Aorta (tissue), 5 donors: ENCODE measurements around the gene GAS2L2. TPM values are rescaled to one million over a fixed set of nuclear protein-coding genes. Genes with fewer than 3 reads are reported as not detected.
"Not testable (repeated sequence)": the region's sequence is repeated elsewhere in the genome, so short reads cannot be mapped to it uniquely, and the experiment has no call there.

Source experiments
- ATAC-seq: fragments of 200-7000 bp; cut with Tn5 transposase; one replicate; pipeline ENCODE4 v1.9.1; 2022; ENCODE audit warnings: moderate library complexity; ENCODE audit not compliant: low FRiP score
- DNase-seq, 2 donors: peaks; one replicate each; pipeline ENCODE4 v3.0.0-alpha.2; 2020
- H3K27ac ChIP-seq, 2 donors: one replicate each; pipeline ENCODE4 v1.5.1; 2013; ENCODE audit warnings: low read length in 2 of 2, mild to moderate bottlenecking in 2 of 2, moderate library complexity in 2 of 2, control low read depth in 1 of 2, inconsistent platforms in 1 of 2, low read depth in 1 of 2
- H3K27me3 ChIP-seq, 2 donors: one replicate each; pipeline ENCODE4 v1.6.1; 2013; ENCODE audit warnings: control low read depth in 1 of 2, low read length in 1 of 2, mild to moderate bottlenecking in 1 of 2, moderate library complexity in 1 of 2; ENCODE audit not compliant: insufficient read depth in 2 of 2, control insufficient read depth in 1 of 2
- H3K36me3 ChIP-seq, 2 donors: one replicate each; pipeline ENCODE4 v1.6.1; 2013; ENCODE audit warnings: control low read depth in 1 of 2, low read length in 1 of 2, mild to moderate bottlenecking in 1 of 2; ENCODE audit not compliant: insufficient read depth in 2 of 2, control insufficient read depth in 1 of 2
- H3K4me1 ChIP-seq, 2 donors: one replicate each; pipeline ENCODE4 v1.6.1; 2013; ENCODE audit warnings: low read length in 2 of 2, control low read depth in 1 of 2, mild to moderate bottlenecking in 1 of 2, moderate library complexity in 1 of 2; ENCODE audit not compliant: insufficient read depth in 2 of 2, control insufficient read depth in 1 of 2
- H3K4me3 ChIP-seq, 2 donors: one replicate each; pipeline ENCODE4 v1.5.1; 2013; ENCODE audit warnings: low read length in 2 of 2, control low read depth in 1 of 2, mild to moderate bottlenecking in 1 of 2
- H3K9me3 ChIP-seq: one replicate; pipeline ENCODE4 v1.6.1; 2013; ENCODE audit warnings: mild to moderate bottlenecking, low read length; ENCODE audit not compliant: control insufficient read depth
- WGBS, 2 donors: extraction: QIAGEN DNeasy Blood & Tissue Kit; methylation state at CpG; one replicate each; pipeline ENCODE4 v1.1.7; 2013; 5-methylcytosine and 5-hydroxymethylcytosine counted together
- intact Hi-C, 2 donors: fragments of 100-400 bp; cut with DNase I; formaldehyde crosslinking; loops; one replicate each; pipeline versions ENCODE4 v1.14.2 to v1.15.0; 2022
- polyA plus RNA-seq, 2 donors: library from polyadenylated mRNA; stranded (reverse); fragments of 200-250 nt; gene quantifications; one replicate each; pipeline ENCODE4 v1.2.3, GENCODE V29; 2013
- total RNA-seq, 2 donors: library from RNA; stranded (reverse); fragmentation: NEBNext Ultra II Directional; extraction: Animal tissue kit (Norgen Biotek cat#: 25700); gene quantifications; one replicate each; pipeline ENCODE4 v1.2.1, GENCODE V29; 2021
- donor health status: healthy with polysubstance abuse.
- donor health status: Bipolar disorder and iron deficiency.
- donor health status: DM: no; HTN: no; CAD: no.
- donor health status: DM: no; HTN: no; CAD: no.
- donor health status: DM: yes; HTN: yes; CAD: no.

GAS2L2 gene
- total and polyA plus RNA-seq, 4 donors: 0.05 TPM; not detected in 3

DNA sequence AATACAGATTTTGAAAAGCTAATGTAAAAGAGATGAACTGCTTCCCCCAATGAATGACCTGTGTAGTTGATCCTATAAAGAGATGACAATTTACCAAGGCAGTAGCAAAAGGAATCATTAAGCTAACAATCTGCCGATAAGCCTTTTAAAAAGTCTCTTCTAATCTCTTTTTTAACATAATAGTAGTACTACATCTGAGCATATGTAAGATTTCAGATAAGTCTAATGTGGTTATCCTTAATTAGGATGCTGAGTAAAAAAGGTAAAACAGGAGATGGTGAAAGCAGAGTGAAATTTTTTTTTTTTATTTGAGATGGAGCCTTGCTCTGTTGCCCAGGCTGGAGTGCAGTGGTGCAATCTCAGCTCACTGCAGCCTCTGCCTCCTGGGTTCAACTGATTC is 47.8 kb downstream of the GAS2L2 start:
- H3K4me3 ChIP-seq: no peak overlapping the region
- 97 to 98% methylated on average over 1 of the region's 1 CpG for WGBS, 2 donors
- intact Hi-C loops: no loop called here
- DNase-seq (no peak), ATAC-seq (no peak)
- H3K4me1 ChIP-seq: no peaks in the 10 kb centered on the region
- no peak overlapping the region for H3K27ac ChIP-seq
- no peaks in the 10 kb centered on the region for H3K27me3 ChIP-seq
- no peaks in the 10 kb centered on the region for H3K36me3 ChIP-seq
- no peaks in the 10 kb centered on the region for H3K9me3 ChIP-seq

DNA sequence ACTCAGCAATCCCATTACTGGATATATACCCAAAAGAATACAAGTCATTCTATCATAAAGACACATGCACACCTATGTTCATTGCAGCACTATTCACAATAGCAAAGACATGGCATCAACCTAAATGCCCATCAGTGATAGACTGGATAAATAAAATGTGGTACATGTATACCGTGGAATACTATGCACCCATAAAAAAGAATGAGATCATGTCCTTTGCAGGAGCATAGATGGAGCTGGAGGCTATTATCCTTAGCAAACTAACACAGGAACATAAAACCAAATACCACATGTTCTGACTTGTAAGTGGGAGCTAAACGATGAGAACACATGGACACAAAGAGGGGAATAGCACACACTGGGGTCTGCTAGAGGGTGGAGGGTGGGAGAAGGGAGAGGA is 49.7 kb downstream of the GAS2L2 start:
- intact Hi-C loops, H3K9me3 ChIP-seq, H3K27me3 ChIP-seq, H3K36me3 ChIP-seq, H3K27ac ChIP-seq, ATAC-seq, DNase-seq, H3K4me3 ChIP-seq, H3K4me1 ChIP-seq: not testable (repeated sequence)
- WGBS, 2 donors: 97 to 98% methylated on average over 2 of the region's 2 CpGs

DNA sequence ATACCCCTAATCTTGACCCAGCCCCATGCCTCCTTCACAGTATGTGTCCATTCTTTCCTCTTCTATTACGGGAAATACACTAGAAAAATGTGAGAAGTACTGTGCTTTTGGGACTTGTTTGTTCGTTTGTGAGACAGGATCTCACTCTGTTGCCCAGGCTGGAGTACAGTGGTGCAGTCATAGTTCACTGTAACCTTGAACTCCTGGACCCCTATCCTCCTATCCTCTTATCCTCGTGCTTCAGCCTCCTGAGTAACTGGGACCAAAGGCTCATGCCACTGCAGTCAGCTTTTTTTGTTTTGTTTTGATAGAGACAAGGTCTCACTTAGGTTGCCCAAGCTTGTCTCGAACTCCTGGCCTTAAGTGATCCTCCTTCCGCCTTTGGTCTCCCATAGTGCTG is 51.5 kb downstream of the GAS2L2 start:
- 80% methylated on average over 5 of the region's 5 CpGs for WGBS, 2 donors
- Histone ChIP-seq H3K27me3 (no peaks in the 10 kb centered on the region), H3K4me1 (no peaks in the 10 kb centered on the region), H3K36me3 (no peaks in the 10 kb centered on the region), H3K4me3 (no peak overlapping the region), H3K27ac (no peak overlapping the region), H3K9me3 (no peaks in the 10 kb centered on the region)
- ATAC-seq: no peak
- intact Hi-C loops: no loop called here
- DNase-seq: no peak

- WGBS, 2 donors: 18 to 34% methylated on average over 6 of the region's 6 CpGs
Observed at GRCh38 chr17:35700150-35700549, 52.9 kb downstream of the GAS2L2 start.

DNA sequence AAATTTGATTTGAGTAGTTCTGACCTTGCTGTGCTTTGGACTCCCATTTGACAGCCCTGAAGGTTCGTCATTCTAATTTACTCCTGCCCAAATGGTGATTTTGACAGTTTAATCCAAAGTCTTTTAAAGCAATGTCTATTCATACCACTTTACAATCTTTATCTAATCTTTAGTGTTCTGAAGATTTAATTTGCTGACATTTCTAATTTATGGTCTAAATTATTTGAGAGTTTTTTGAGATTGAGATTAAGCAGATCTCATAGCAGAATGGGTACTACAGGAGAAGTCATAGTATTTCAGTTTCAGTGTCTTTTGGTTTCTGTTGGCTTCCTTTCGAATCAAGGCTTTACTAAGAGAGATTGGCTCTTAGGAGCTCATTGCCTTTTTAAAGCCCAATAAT is 54.2 kb downstream of the GAS2L2 start:
- no peaks in the 10 kb centered on the region for H3K4me1 ChIP-seq
- ATAC-seq (no peak), DNase-seq (no peak)
- H3K4me3 ChIP-seq: no peak overlapping the region
- intact Hi-C loops: no loop called here
- no peaks in the 10 kb centered on the region for H3K9me3 ChIP-seq
- WGBS, 2 donors: 89 to 94% methylated on average over 2 of the region's 2 CpGs
- no peak overlapping the region for H3K27ac ChIP-seq
- no peaks in the 10 kb centered on the region for H3K36me3 ChIP-seq
- H3K27me3 ChIP-seq: no peaks in the 10 kb centered on the region

More at GRCh38 chr17:35700150-35700549, 52.9 kb downstream of the GAS2L2 start:
- intact Hi-C loops: no loop called here
- Histone ChIP-seq H3K4me1 (no peaks in the 10 kb centered on the region), H3K27me3 (no peaks in the 10 kb centered on the region), H3K9me3 (no peaks in the 10 kb centered on the region), H3K4me3 (no peak overlapping the region), H3K36me3 (no peaks in the 10 kb centered on the region), H3K27ac (no peak overlapping the region)
- DNase-seq (no peak), ATAC-seq (no peak)

DNA sequence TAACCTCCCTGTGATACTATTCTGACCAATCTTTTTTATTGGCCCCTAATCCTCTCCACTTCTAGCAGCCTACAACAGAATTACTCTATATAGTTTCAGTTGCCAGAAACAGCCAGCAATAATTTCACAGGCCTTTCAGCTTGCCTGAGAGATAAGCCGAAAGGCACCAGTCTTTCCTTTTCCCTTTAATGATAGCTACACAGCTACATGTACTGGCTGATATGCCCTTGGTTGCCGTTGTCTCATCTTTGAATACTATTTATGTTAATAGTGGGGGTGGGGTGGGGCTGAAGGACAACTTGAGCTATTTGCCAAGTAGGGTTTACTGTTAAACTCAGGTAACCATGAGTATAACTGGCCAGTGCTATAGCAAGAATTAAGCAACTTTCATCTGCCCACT is 57.4 kb downstream of the GAS2L2 start:
- WGBS, 2 donors: 45 to 68% methylated on average over 2 of the region's 2 CpGs
- intact Hi-C loops: no loop called here
- Histone ChIP-seq H3K4me1 (no peaks in the 10 kb centered on the region), H3K9me3 (no peaks in the 10 kb centered on the region), H3K27ac (no peak overlapping the region), H3K27me3 (no peaks in the 10 kb centered on the region), H3K36me3 (peaks cover 0 to 2% of the 10 kb centered on the region in 2 donors), H3K4me3 (no peak overlapping the region)
- ATAC-seq: no peak
- no peak for DNase-seq

GRCh38 chr17:35694906-35695305 is 58.1 kb downstream of the GAS2L2 start:
- Histone ChIP-seq H3K4me3 (no peak overlapping the region), H3K27ac (no peak overlapping the region), H3K36me3 (peaks cover 2 to 3% of the 10 kb centered on the region in 2 donors), H3K9me3 (no peaks in the 10 kb centered on the region), H3K27me3 (no peaks in the 10 kb centered on the region), H3K4me1 (no peaks in the 10 kb centered on the region)
- intact Hi-C loops: no loop called here
- DNase-seq (no peak), ATAC-seq (no peak)
- whole genome bisulfite sequencing, 2 donors: 45 to 74% methylated on average over 2 of the region's 2 CpGs

Other genes starting within 250 kb of the GAS2L2 start
- gene SLFN12L, start 215.6 kb downstream of the GAS2L2 start, total RNA-seq: 1 to 10 TPM; 3.1 to 6.3 TPM
- gene SLFN12L, start 215.6 kb downstream of the GAS2L2 start, polyA plus RNA-seq: under 1 TPM in 1 of 2 donors, not detected in 1; 0.75 TPM
- gene SLFN14, start 192.4 kb downstream of the GAS2L2 start, total RNA-seq: under 1 TPM in 1 of 2 donors, not detected in 1; 0.30 TPM
- gene SLFN14, start 192.4 kb downstream of the GAS2L2 start, polyA plus RNA-seq: not detected
- gene PEX12, start 174.7 kb downstream of the GAS2L2 start, total RNA-seq: 1 to 10 TPM; 3.5 to 5.6 TPM
- 1 to 10 TPM; 1.6 to 2.5 TPM for gene PEX12, start 174.7 kb downstream of the GAS2L2 start, polyA plus RNA-seq
- 100 to 1,000 TPM; 107 to 120 TPM for gene AP2B1, start 165.9 kb downstream of the GAS2L2 start, total RNA-seq
- gene AP2B1, start 165.9 kb downstream of the GAS2L2 start, polyA plus RNA-seq: 10 to 100 TPM; 17.9 to 26.5 TPM
- gene RASL10B, start 21.6 kb downstream of the GAS2L2 start, total RNA-seq: 1 to 10 TPM; 1.3 to 3.5 TPM
- 1 to 10 TPM in 1 of 2 donors, under 1 TPM in 1; 0.31 to 1.3 TPM for gene RASL10B, start 21.6 kb downstream of the GAS2L2 start, polyA plus RNA-seq
- not detected for gene C17orf50, start 7.6 kb upstream of the GAS2L2 start, total RNA-seq
- gene C17orf50, start 7.6 kb upstream of the GAS2L2 start, polyA plus RNA-seq: not detected
- gene MMP28, start 42.4 kb upstream of the GAS2L2 start, total RNA-seq: 1 to 10 TPM; 4.5 to 6.4 TPM
- gene MMP28, start 42.4 kb upstream of the GAS2L2 start, polyA plus RNA-seq: 1 to 10 TPM; 1.5 to 5.4 TPM
- gene TAF15, start 56.2 kb upstream of the GAS2L2 start, total RNA-seq: 100 to 1,000 TPM; 136 to 167 TPM
- gene TAF15, start 56.2 kb upstream of the GAS2L2 start, polyA plus RNA-seq: 100 to 1,000 TPM in 1 of 2 donors, 10 to 100 TPM in 1; 86.2 to 143 TPM
- gene HEATR9, start 115.7 kb upstream of the GAS2L2 start, total RNA-seq: not detected
- gene HEATR9, start 115.7 kb upstream of the GAS2L2 start, polyA plus RNA-seq: not detected
- 1 to 10 TPM; 6.7 to 7.5 TPM for gene CCL5, start 127.1 kb upstream of the GAS2L2 start, total RNA-seq
- 1 to 10 TPM; 1.5 to 9.4 TPM for gene CCL5, start 127.1 kb upstream of the GAS2L2 start, polyA plus RNA-seq
- not detected for gene RDM1, start 177.5 kb upstream of the GAS2L2 start, total RNA-seq
- gene RDM1, start 177.5 kb upstream of the GAS2L2 start, polyA plus RNA-seq: not detected
- gene LYZL6, start 190.5 kb upstream of the GAS2L2 start, total RNA-seq: not detected
- not detected for gene LYZL6, start 190.5 kb upstream of the GAS2L2 start, polyA plus RNA-seq
- gene CCL16, start 228.3 kb upstream of the GAS2L2 start, total RNA-seq: 1 to 10 TPM; 1.1 to 1.9 TPM
- not detected for gene CCL16, start 228.3 kb upstream of the GAS2L2 start, polyA plus RNA-seq
- gene CCL14, start 233.5 kb upstream of the GAS2L2 start, total RNA-seq: 100 to 1,000 TPM; 136 to 224 TPM
- gene CCL14, start 233.5 kb upstream of the GAS2L2 start, polyA plus RNA-seq: 1 to 10 TPM; 4.0 to 8.8 TPM
- not detected for gene CCL15, start 248.3 kb upstream of the GAS2L2 start, total RNA-seq
- gene CCL15, start 248.3 kb upstream of the GAS2L2 start, polyA plus RNA-seq: 1 to 10 TPM in 1 of 2 donors, not detected in 1; 7.1 TPM